Upper lobe of left lung (tissue), 4 donors: ENCODE results near the gene CCDC61.

ENCODE experiments used
- CTCF ChIP-seq, 6 experiments: fragments of 450-650 bp in 4 of 6; fragments of 200-600 bp in 2 of 6; sonication (generic) in 2 of 6; IDR thresholded peaks; one replicate each; pipeline ENCODE4 v1.5.1; 2016 to 2019; ENCODE audit warnings: antibody characterized with exemption in 6 of 6
- POLR2A ChIP-seq, 4 donors: fragments of 450-650 bp; IDR thresholded peaks; one replicate each; pipeline ENCODE4 v1.5.1; 2016 to 2017; ENCODE audit warnings: antibody characterized with exemption in 4 of 4, mild to moderate bottlenecking in 2 of 4

- TF ChIP-seq POLR2A (IDR thresholded peaks at IDR 0.05), result no peak
- no peak for TF ChIP-seq CTCF (IDR thresholded peaks at IDR 0.05)
Measured at GRCh38 chr19:46000491-46001246, 5.4 kb downstream of the CCDC61 start.
